IMR-90 (cell line): ENCODE results near the gene PHLDA2. TPM values are rescaled to one million over a fixed set of nuclear protein-coding genes. Genes with fewer than 3 reads are reported as not detected.

ENCODE experiments used
- ATAC-seq: fragments of 200-7000 bp; cut with Tn5 transposase; 2 replicates; pipeline ENCODE4 v1.9.1; 2020; ENCODE audit warnings: low read depth, mild to moderate bottlenecking, moderate library complexity
- BruUV-seq: library from RNA; stranded (reverse); fragments of 400-500 nt; replicated peaks from 2 replicates; lab custom pipeline; 2021; lab: Mats Ljungman, UMichigan
- CTCF ChIA-PET: fragments of 300-600 bp; formaldehyde crosslinking; extraction: SDS; loops from one replicate; lab custom pipeline; 2021; ENCODE audit warnings: antibody characterized with exemption; lab: Yijun Ruan, JAX
- POLR2A ChIA-PET: fragments of 300-600 bp; sonication (Branson Sonifier 250); formaldehyde crosslinking; loops from one replicate; lab custom pipeline; 2022; ENCODE audit warnings: antibody characterized with exemption; ENCODE audit not compliant: unreplicated experiment; lab: Charles Lee
- DNase-seq: peaks from one replicate; pipeline ENCODE4 v3.0.0; 2013
- H2AFZ ChIP-seq: replicated peaks from 2 replicates; pipeline ENCODE3; 2013; ENCODE audit warnings: low read length, mild to moderate bottlenecking; ENCODE audit not compliant: poor library complexity
- H2AK5ac ChIP-seq: 2 replicates; pipeline ENCODE4 v1.6.1; 2013; ENCODE audit warnings: low read depth, low read length, inconsistent platforms
- H2AK9ac ChIP-seq: replicated peaks from 2 replicates; pipeline ENCODE3; 2013; ENCODE audit warnings: mild to moderate bottlenecking, low read depth, low read length, moderate library complexity; ENCODE audit not compliant: poor library complexity
- H2BK120ac ChIP-seq: 2 replicates; pipeline ENCODE4 v1.6.1; 2013; ENCODE audit warnings: low read depth, low read length, inconsistent platforms
- H2BK15ac ChIP-seq: 3 replicates; pipeline ENCODE4 v1.6.1; 2013; ENCODE audit warnings: low read depth, low read length, inconsistent platforms
- H2BK20ac ChIP-seq: 2 replicates; pipeline ENCODE4 v1.6.1; 2013; ENCODE audit warnings: low read depth, mild to moderate bottlenecking, inconsistent platforms, low read length, moderate library complexity
- H2BK5ac ChIP-seq: 2 replicates; pipeline ENCODE4 v1.6.1; 2013; ENCODE audit warnings: mild to moderate bottlenecking, low read depth, low read length, inconsistent platforms; ENCODE audit not compliant: poor library complexity, severe bottlenecking
- H3K14ac ChIP-seq: replicated peaks from 2 replicates; pipeline ENCODE4 v1.6.1; 2013; ENCODE audit warnings: low read depth, low read length, inconsistent platforms
- H3K18ac ChIP-seq: 2 replicates; pipeline ENCODE4 v1.6.1; 2013; ENCODE audit warnings: low read depth, low read length, control low read depth
- H3K23ac ChIP-seq: 2 replicates; pipeline ENCODE4 v1.6.1; 2013; ENCODE audit warnings: low read depth, low read length, inconsistent platforms
- H3K27ac ChIP-seq: 2 replicates; pipeline ENCODE4 v1.5.1; 2013; ENCODE audit warnings: mild to moderate bottlenecking, control low read depth, low read length; ENCODE audit not compliant: insufficient read depth
- H3K27me3 ChIP-seq: 2 replicates; pipeline ENCODE4 v1.6.1; 2013; ENCODE audit warnings: low read length; ENCODE audit not compliant: control insufficient read depth, insufficient read depth
- H3K36me3 ChIP-seq: 2 replicates; pipeline ENCODE4 v1.6.1; 2013; ENCODE audit warnings: low read length, mixed read lengths; ENCODE audit not compliant: control insufficient read depth, insufficient read depth
- H3K4ac ChIP-seq: 2 replicates; pipeline ENCODE4 v1.6.1; 2013; ENCODE audit warnings: low read depth, low read length, inconsistent platforms
- H3K4me1 ChIP-seq: 2 replicates; pipeline ENCODE4 v1.6.1; 2013; ENCODE audit warnings: low read length, mixed read lengths; ENCODE audit not compliant: control insufficient read depth, insufficient read depth
- H3K4me2 ChIP-seq: 2 replicates; pipeline ENCODE4 v1.6.1; 2013; ENCODE audit warnings: low read depth, mild to moderate bottlenecking, control low read depth, low read length, moderate library complexity
- H3K4me3 ChIP-seq: 2 replicates; pipeline ENCODE4 v1.5.1; 2013; ENCODE audit warnings: low read depth, mild to moderate bottlenecking, control low read depth, low read length, moderate library complexity; ENCODE audit not compliant: insufficient read depth
- H3K56ac ChIP-seq: 2 replicates; pipeline ENCODE4 v1.6.1; 2013; ENCODE audit warnings: low read length, inconsistent platforms; ENCODE audit not compliant: insufficient read depth; ENCODE audit errors: extremely low read depth
- H3K79me1 ChIP-seq, 2 experiments: 2 replicates each; pipeline ENCODE4 v1.6.1; 2013; ENCODE audit warnings: low read length in 2 of 2, inconsistent platforms in 1 of 2, low read depth in 1 of 2
- H3K9ac ChIP-seq: 2 replicates; pipeline ENCODE4 v1.6.1; 2013; ENCODE audit warnings: low read depth, low read length, control low read depth
- H3K9me1 ChIP-seq: 2 replicates; pipeline ENCODE4 v1.6.1; 2013; ENCODE audit warnings: low read length, inconsistent platforms; ENCODE audit not compliant: insufficient read depth
- H3K9me3 ChIP-seq: 2 replicates; pipeline ENCODE4 v1.6.1; 2013; ENCODE audit warnings: low read length; ENCODE audit not compliant: control insufficient read depth, insufficient read depth
- H4K20me1 ChIP-seq: 2 replicates; pipeline ENCODE4 v1.6.1; 2013; ENCODE audit warnings: low read length, inconsistent platforms; ENCODE audit not compliant: insufficient read depth
- H4K5ac ChIP-seq: 2 replicates; pipeline ENCODE4 v1.6.1; 2013; ENCODE audit warnings: mild to moderate bottlenecking, low read depth, low read length, control low read depth
- H4K8ac ChIP-seq, 2 experiments: 2 replicates each; pipeline ENCODE4 v1.6.1; 2013; ENCODE audit warnings: low read depth in 2 of 2, low read length in 2 of 2, control low read depth in 1 of 2, inconsistent platforms in 1 of 2
- H4K91ac ChIP-seq: 2 replicates; pipeline ENCODE4 v1.6.1; 2013; ENCODE audit warnings: low read depth, low read length, inconsistent platforms; ENCODE audit not compliant: insufficient read depth
- BHLHE40 ChIP-seq: fragments of 150-350 bp; IDR thresholded peaks from 2 replicates; pipeline ENCODE4 v1.6.1; 2016; ENCODE audit warnings: mild to moderate bottlenecking, low read depth, low read length
- CHD1 ChIP-seq: IDR thresholded peaks from 2 replicates; pipeline ENCODE4 v1.6.1; 2012; ENCODE audit warnings: low read depth, low read length, improper control_type of control experiment
- MAZ ChIP-seq: IDR thresholded peaks from 2 replicates; pipeline ENCODE4 v1.6.1; 2012; ENCODE audit warnings: low read depth, mild to moderate bottlenecking, low read length, improper control_type of control experiment, moderate library complexity, borderline replicate concordance
- MXI1 ChIP-seq: IDR thresholded peaks from 2 replicates; pipeline ENCODE4 v1.6.1; 2012; ENCODE audit warnings: low read depth, mild to moderate bottlenecking, low read length, moderate library complexity, borderline replicate concordance
- WGBS, 2 experiments: methylation state at CpG; one replicate each; pipeline versions ENCODE4 v1.1.5 to v1.1.7; 2013; ENCODE audit warnings: missing lambda C conversion rate in 2 of 2; ENCODE audit not compliant: insufficient read length in 1 of 2; ENCODE audit errors: extremely low coverage in 2 of 2; 5-methylcytosine and 5-hydroxymethylcytosine counted together
- dilution Hi-C: fragments of 300-500 bp; cut with HindIII; formaldehyde crosslinking; loops from one replicate; pipeline ENCODE4 v1.14.3; 2018; ENCODE audit warnings: low sequenced_read_pairs; ENCODE audit not compliant: unreplicated experiment
- in situ Hi-C: fragments of 300-500 bp; cut with MboI; formaldehyde crosslinking; loops from 3 replicates; pipeline ENCODE4 v1.14.3; 2019; ENCODE audit warnings: low sequenced_read_pairs, inconsistent platforms, mixed read lengths
- intact Hi-C: fragments of 100-400 bp; cut with micrococcal nuclease; formaldehyde crosslinking; loops from 2 replicates; pipeline ENCODE4 v1.10.0; 2022
- polyA plus RNA-seq, 3 experiments: library from polyadenylated mRNA; depleted of rRNA; stranded (reverse); fragments of >200 nt; gene quantifications; 2 replicates each; pipeline ENCODE4 v1.2.3, GENCODE V29; 2012; ENCODE audit warnings: low replicate concordance in 1 of 3
- total RNA-seq: library from RNA; depleted of rRNA; stranded (reverse); fragments of >200 nt; gene quantifications from 2 replicates; pipeline ENCODE4 v1.2.3, GENCODE V29; 2012

Gene PHLDA2
- total and polyA plus RNA-seq, 2 of the 4 experiments (the other 2 are of a cell fraction): 3.8 to 89.0 TPM

GRCh38 chr11:2940921-2941821 is 12.0 kb upstream of the PHLDA2 start:
- ATAC-seq: no peak
- no peaks in the 10 kb centered on the region for H3K27me3 ChIP-seq
- H3K4me1 ChIP-seq: peaks cover 7% of the 10 kb centered on the region; the same call in 1 of the 2 replicates
- H3K9ac ChIP-seq: no peak overlapping the region
- intact Hi-C loops: no loop called here
- peak overlapping the region; percentile 65 for H2AK9ac ChIP-seq
- no peak overlapping the region for H3K4me2 ChIP-seq
- no peak overlapping the region for H3K56ac ChIP-seq
- H2AFZ ChIP-seq: no peak overlapping the region
- H3K27ac ChIP-seq: no peak overlapping the region
- no peak overlapping the region for H3K4ac ChIP-seq
- ChIA-PET POLR2A (no interaction called here), CTCF (no interaction called here)
- no peak for DNase-seq
- no peak overlapping the region for H3K4me3 ChIP-seq
- 100% methylated on average over 1 of the region's 10 CpGs; no CpG with 5 or more reads in 1 of the 2 experiments for WGBS, 2 experiments
- H4K20me1 ChIP-seq: peaks cover 7% of the 10 kb centered on the region; the same call in 1 of the 2 replicates
- in situ Hi-C loops: no loop called here
- H3K18ac ChIP-seq: no peak overlapping the region
- BruUV-seq: no TSS peak
- H3K9me3 ChIP-seq: peaks cover 8% of the 10 kb centered on the region
- TF ChIP-seq MXI1 (no peak), CHD1 (no peak), MAZ (no peak), BHLHE40 (no peak)
- no peak overlapping the region for H4K5ac ChIP-seq
- H2BK5ac ChIP-seq: no peak overlapping the region
- no peak overlapping the region for H2BK15ac ChIP-seq
- no peak overlapping the region for H2AK5ac ChIP-seq
- no peaks in the 10 kb centered on the region; the same call in 1 of the 2 replicates for H3K9me1 ChIP-seq
- H2BK120ac ChIP-seq: no peak overlapping the region
- no peak overlapping the region for H2BK20ac ChIP-seq
- H4K8ac ChIP-seq: no peak overlapping the region
- H3K14ac ChIP-seq: no peak overlapping the region
- no peak overlapping the region for H4K91ac ChIP-seq
- no peak overlapping the region for H3K23ac ChIP-seq
- dilution Hi-C loops: no loop called here
- peaks cover 12% of the 10 kb centered on the region for H3K36me3 ChIP-seq
- peaks cover 3 to 28% of the 10 kb centered on the region in 2 experiments; a peak in 3 of 4 replicates for H3K79me1 ChIP-seq
